Panc1 (cell line): ENCODE results near the gene KMT2B. TPM values are rescaled to one million over a fixed set of nuclear protein-coding genes. Genes with fewer than 3 reads are reported as not detected.

Experiments
- ATAC-seq: fragments of 200-7000 bp; cut with Tn5 transposase; 2 replicates; pipeline ENCODE4 v1.9.1; 2020; ENCODE audit warnings: mild to moderate bottlenecking, moderate library complexity
- BruUV-seq: library from RNA; stranded (reverse); fragments of 400-500 nt; replicated peaks from 2 replicates; lab custom pipeline; 2021; lab: Mats Ljungman, UMichigan
- CTCF ChIA-PET: fragments of 300-600 bp; sonication (Branson Sonifier 250); formaldehyde crosslinking; loops from one replicate; lab custom pipeline; 2022; ENCODE audit warnings: antibody characterized with exemption; lab: Charles Lee
- POLR2A ChIA-PET: fragments of 300-600 bp; sonication (Branson Sonifier 250); formaldehyde crosslinking; loops from one replicate; lab custom pipeline; 2022; ENCODE audit warnings: antibody characterized with exemption; lab: Charles Lee
- DNase-seq: peaks from one replicate; pipeline ENCODE4 v3.0.0-alpha.2; 2010; ENCODE audit warnings: low read depth, low spot score
- H3K27ac ChIP-seq: 2 replicates; pipeline ENCODE4 v1.5.1; 2011; ENCODE audit warnings: mild to moderate bottlenecking, low read length, inconsistent platforms
- H3K27me3 ChIP-seq: fragments of 200-500 bp; sonication (Bioruptor generic); 2 replicates; pipeline ENCODE4 v1.6.0; 2014; ENCODE audit warnings: low read length, inconsistent platforms; ENCODE audit not compliant: control insufficient read depth, insufficient read depth
- H3K36me3 ChIP-seq: fragments of 200-500 bp; sonication (Bioruptor generic); 2 replicates; pipeline ENCODE4 v1.5.1; 2014; ENCODE audit warnings: inconsistent platforms, mild to moderate bottlenecking, low read length, moderate library complexity; ENCODE audit not compliant: control insufficient read depth, insufficient read depth
- H3K4me1 ChIP-seq: 2 replicates; pipeline ENCODE4 v1.5.1; 2011; ENCODE audit warnings: inconsistent platforms, mild to moderate bottlenecking, low read length, moderate library complexity; ENCODE audit not compliant: control insufficient read depth, insufficient read depth
- H3K4me3 ChIP-seq, 2 experiments: 2 replicates each; pipeline ENCODE4 v1.5.1; 2011 to 2012; ENCODE audit warnings: low read depth in 2 of 2, low read length in 2 of 2, mild to moderate bottlenecking in 2 of 2, inconsistent platforms in 1 of 2, moderate library complexity in 1 of 2
- H3K9me3 ChIP-seq: fragments of 200-500 bp; sonication (Bioruptor generic); 2 replicates; pipeline ENCODE4 v1.5.1; 2014; ENCODE audit warnings: low read depth, mild to moderate bottlenecking, inconsistent platforms, low read length, moderate library complexity; ENCODE audit not compliant: control insufficient read depth, insufficient read depth
- SIN3A ChIP-seq: IDR thresholded peaks from 2 replicates; pipeline ENCODE4 v1.6.1; 2012; ENCODE audit warnings: low read depth, mild to moderate bottlenecking, low read length, moderate library complexity, borderline replicate concordance; ENCODE audit not compliant: insufficient read depth
- in situ Hi-C: cut with HindIII; loops from 2 replicates; pipeline ENCODE4 v1.10.0; 2016; ENCODE audit warnings: low sequenced_read_pairs, low pct_unique_long_range_greater_than_20kb
- intact Hi-C: fragments of 100-400 bp; cut with micrococcal nuclease; formaldehyde crosslinking; loops from one replicate; pipeline ENCODE4 v1.10.0; 2022; ENCODE audit not compliant: unreplicated experiment
- total RNA-seq: library from RNA; stranded (reverse); gene quantifications from one replicate; pipeline ENCODE4 v1.2.1, GENCODE V29; 2021; ENCODE audit not compliant: unreplicated experiment
- TF ChIP-seq, protein P1 (sequence below): fragments of 450-650 bp; IDR thresholded peaks from 2 replicates; pipeline ENCODE4 v1.5.1; 2017; ENCODE audit warnings: mild to moderate bottlenecking
- TF ChIP-seq, protein P2 (sequence below), 2 experiments: IDR thresholded peaks; 2 replicates each; pipeline ENCODE4 v1.6.1; 2011 to 2012; ENCODE audit warnings: low read depth in 2 of 2, control low read depth in 1 of 2, low read length in 1 of 2, mild to moderate bottlenecking in 1 of 2, moderate library complexity in 1 of 2; ENCODE audit not compliant: insufficient read depth in 1 of 2

The KMT2B gene
- total RNA-seq, 1 experiment from 2014 or later, result 68.8 TPM

- H3K4me1 ChIP-seq, result no peaks in the 10 kb centered on the region; the same call in 1 of the 2 replicates
- no peaks in the 10 kb centered on the region for H3K36me3 ChIP-seq
- no peak for ATAC-seq
- H3K27ac ChIP-seq, result no peak overlapping the region
- TF ChIP-seq SIN3A, result no peak
- no TSS peak for BruUV-seq
- ChIA-PET POLR2A (interaction anchor here (0.7 kb wide), 1 partner anchor 331 kb away, joined by 3 read pairs; no protein-coding TSS in a partner anchor), CTCF (interaction anchor here (0.6 kb wide), 1 partner anchor 268 kb away, joined by 4 read pairs; the partner anchor contains the start of gene THAP8)
- intact Hi-C loops (no loop called here), in situ Hi-C loops (no loop called here)
- no peaks in the 10 kb centered on the region for H3K9me3 ChIP-seq
- DNase-seq, result no peak
- no peak overlapping the region for H3K4me3 ChIP-seq
- H3K27me3 ChIP-seq, result no peaks in the 10 kb centered on the region
These were observed 68.7 kb downstream of the KMT2B start for GRCh38 chr19:35786299-35787160.

DNA sequence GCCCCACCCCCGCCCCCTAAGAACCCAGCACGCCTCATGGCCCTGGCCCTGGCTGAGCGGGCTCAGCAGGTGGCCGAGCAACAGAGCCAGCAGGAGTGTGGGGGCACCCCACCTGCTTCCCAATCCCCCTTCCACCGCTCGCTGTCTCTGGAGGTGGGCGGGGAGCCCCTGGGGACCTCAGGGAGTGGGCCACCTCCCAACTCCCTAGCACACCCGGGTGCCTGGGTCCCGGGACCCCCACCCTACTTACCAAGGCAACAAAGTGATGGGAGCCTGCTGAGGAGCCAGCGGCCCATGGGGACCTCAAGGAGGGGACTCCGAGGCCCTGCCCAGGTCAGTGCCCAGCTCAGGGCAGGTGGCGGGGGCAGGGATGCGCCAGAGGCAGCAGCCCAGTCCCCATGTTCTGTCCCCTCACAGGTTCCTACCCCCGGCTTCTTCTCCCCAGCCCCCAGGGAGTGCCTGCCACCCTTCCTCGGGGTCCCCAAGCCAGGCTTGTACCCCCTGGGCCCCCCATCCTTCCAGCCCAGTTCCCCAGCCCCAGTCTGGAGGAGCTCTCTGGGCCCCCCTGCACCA is 69.5 kb downstream of the KMT2B start:
- H3K4me3 ChIP-seq, result no peak overlapping the region
- no TSS peak for BruUV-seq
- intact Hi-C loops, result no loop called here
- H3K9me3 ChIP-seq, result no peaks in the 10 kb centered on the region
- no peak overlapping the region for H3K27ac ChIP-seq
- in situ Hi-C loops, result no loop called here
- POLR2A ChIA-PET, result no interaction called here
- ATAC-seq (no peak), DNase-seq (no peak)
- no peaks in the 10 kb centered on the region for H3K36me3 ChIP-seq
- H3K27me3 ChIP-seq, result no peaks in the 10 kb centered on the region
- H3K4me1 ChIP-seq, result no peaks in the 10 kb centered on the region; the same call in 1 of the 2 replicates
- no peak for TF ChIP-seq SIN3A
- TF ChIP-seq, protein P1, sequence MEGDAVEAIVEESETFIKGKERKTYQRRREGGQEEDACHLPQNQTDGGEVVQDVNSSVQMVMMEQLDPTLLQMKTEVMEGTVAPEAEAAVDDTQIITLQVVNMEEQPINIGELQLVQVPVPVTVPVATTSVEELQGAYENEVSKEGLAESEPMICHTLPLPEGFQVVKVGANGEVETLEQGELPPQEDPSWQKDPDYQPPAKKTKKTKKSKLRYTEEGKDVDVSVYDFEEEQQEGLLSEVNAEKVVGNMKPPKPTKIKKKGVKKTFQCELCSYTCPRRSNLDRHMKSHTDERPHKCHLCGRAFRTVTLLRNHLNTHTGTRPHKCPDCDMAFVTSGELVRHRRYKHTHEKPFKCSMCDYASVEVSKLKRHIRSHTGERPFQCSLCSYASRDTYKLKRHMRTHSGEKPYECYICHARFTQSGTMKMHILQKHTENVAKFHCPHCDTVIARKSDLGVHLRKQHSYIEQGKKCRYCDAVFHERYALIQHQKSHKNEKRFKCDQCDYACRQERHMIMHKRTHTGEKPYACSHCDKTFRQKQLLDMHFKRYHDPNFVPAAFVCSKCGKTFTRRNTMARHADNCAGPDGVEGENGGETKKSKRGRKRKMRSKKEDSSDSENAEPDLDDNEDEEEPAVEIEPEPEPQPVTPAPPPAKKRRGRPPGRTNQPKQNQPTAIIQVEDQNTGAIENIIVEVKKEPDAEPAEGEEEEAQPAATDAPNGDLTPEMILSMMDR, result no peak
- TF ChIP-seq, protein P2, sequence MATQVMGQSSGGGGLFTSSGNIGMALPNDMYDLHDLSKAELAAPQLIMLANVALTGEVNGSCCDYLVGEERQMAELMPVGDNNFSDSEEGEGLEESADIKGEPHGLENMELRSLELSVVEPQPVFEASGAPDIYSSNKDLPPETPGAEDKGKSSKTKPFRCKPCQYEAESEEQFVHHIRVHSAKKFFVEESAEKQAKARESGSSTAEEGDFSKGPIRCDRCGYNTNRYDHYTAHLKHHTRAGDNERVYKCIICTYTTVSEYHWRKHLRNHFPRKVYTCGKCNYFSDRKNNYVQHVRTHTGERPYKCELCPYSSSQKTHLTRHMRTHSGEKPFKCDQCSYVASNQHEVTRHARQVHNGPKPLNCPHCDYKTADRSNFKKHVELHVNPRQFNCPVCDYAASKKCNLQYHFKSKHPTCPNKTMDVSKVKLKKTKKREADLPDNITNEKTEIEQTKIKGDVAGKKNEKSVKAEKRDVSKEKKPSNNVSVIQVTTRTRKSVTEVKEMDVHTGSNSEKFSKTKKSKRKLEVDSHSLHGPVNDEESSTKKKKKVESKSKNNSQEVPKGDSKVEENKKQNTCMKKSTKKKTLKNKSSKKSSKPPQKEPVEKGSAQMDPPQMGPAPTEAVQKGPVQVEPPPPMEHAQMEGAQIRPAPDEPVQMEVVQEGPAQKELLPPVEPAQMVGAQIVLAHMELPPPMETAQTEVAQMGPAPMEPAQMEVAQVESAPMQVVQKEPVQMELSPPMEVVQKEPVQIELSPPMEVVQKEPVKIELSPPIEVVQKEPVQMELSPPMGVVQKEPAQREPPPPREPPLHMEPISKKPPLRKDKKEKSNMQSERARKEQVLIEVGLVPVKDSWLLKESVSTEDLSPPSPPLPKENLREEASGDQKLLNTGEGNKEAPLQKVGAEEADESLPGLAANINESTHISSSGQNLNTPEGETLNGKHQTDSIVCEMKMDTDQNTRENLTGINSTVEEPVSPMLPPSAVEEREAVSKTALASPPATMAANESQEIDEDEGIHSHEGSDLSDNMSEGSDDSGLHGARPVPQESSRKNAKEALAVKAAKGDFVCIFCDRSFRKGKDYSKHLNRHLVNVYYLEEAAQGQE (IDR thresholded peaks at IDR 0.05; ENCODE audit: insufficient read depth in 1 of 2, low read depth in 2 of 2, low read length in 1 of 2), result no peak
- CTCF ChIA-PET, result no interaction called here

Other genes with a start within 250 kb of the KMT2B start
- gene KRTDAP, start 227.5 kb upstream of the KMT2B start, total RNA-seq, result not detected
- 5.6 TPM for gene DMKN, start 204.4 kb upstream of the KMT2B start, total RNA-seq
- gene SBSN, start 189.7 kb upstream of the KMT2B start, total RNA-seq, result 0.39 TPM
- not detected for gene GAPDHS, start 184.5 kb upstream of the KMT2B start, total RNA-seq
- gene TMEM147, start 172.4 kb upstream of the KMT2B start, total RNA-seq, result 157 TPM
- gene ATP4A, start 154.3 kb upstream of the KMT2B start, total RNA-seq, result not detected
- not detected for gene PMIS2, start 131.8 kb upstream of the KMT2B start, total RNA-seq
- 23.2 TPM for gene HAUS5, start 105.3 kb upstream of the KMT2B start, total RNA-seq
- 180 TPM for gene RBM42, start 89.0 kb upstream of the KMT2B start, total RNA-seq
- gene ETV2, start 76.3 kb upstream of the KMT2B start, total RNA-seq, result 2.8 TPM
- gene COX6B1, start 69.7 kb upstream of the KMT2B start, total RNA-seq, result 835 TPM
- 0.67 TPM for gene UPK1A, start 51.5 kb upstream of the KMT2B start, total RNA-seq
- gene ZBTB32, start 13.4 kb upstream of the KMT2B start, total RNA-seq, result not detected
- 12.5 TPM for gene IGFLR1, start 24.4 kb downstream of the KMT2B start, total RNA-seq
- gene U2AF1L4, start 27.4 kb downstream of the KMT2B start, total RNA-seq, result 29.8 TPM
- 169 TPM for gene PSENEN, start 27.6 kb downstream of the KMT2B start, total RNA-seq
- 23.5 TPM for gene LIN37, start 30.6 kb downstream of the KMT2B start, total RNA-seq
- 0.87 TPM for gene HSPB6, start 39.0 kb downstream of the KMT2B start, total RNA-seq
- gene PROSER3, start 40.2 kb downstream of the KMT2B start, total RNA-seq, result 63.9 TPM
- 35.8 TPM for gene ARHGAP33, start 57.6 kb downstream of the KMT2B start, total RNA-seq
- gene PRODH2, start 94.8 kb downstream of the KMT2B start, total RNA-seq, result not detected
- 0.67 TPM for gene NPHS1, start 134.5 kb downstream of the KMT2B start, total RNA-seq
- gene KIRREL2, start 138.9 kb downstream of the KMT2B start, total RNA-seq, result 5.0 TPM
- 74.6 TPM for gene APLP1, start 150.6 kb downstream of the KMT2B start, total RNA-seq
- 20.5 TPM for gene NFKBID, start 182.5 kb downstream of the KMT2B start, total RNA-seq
- 2.9 TPM for gene HCST, start 184.5 kb downstream of the KMT2B start, total RNA-seq
- gene TYROBP, start 190.3 kb downstream of the KMT2B start, total RNA-seq, result not detected
- 16.7 TPM for gene LRFN3, start 218.4 kb downstream of the KMT2B start, total RNA-seq